Measurements from ENCODE around the gene MRGPRE. TPM values are rescaled to one million over a fixed set of nuclear protein-coding genes. Genes with fewer than 3 reads are reported as not detected.

The MRGPRE gene
- total RNA-seq, 1 donor from 2014 or later: not detected

- no peak for TF ChIP-seq CTCF (IDR thresholded peaks at IDR 0.05; ENCODE audit: unreplicated experiment)
- H3K36me3 Mint-ChIP-seq (ENCODE audit: insufficient read depth): no peaks in the 10 kb centered on the region
- no peaks in the 10 kb centered on the region for H3K4me1 Mint-ChIP-seq (ENCODE audit: low read depth)
- peaks cover 34% of the 10 kb centered on the region for H3K27me3 Mint-ChIP-seq
- no peak for DNase-seq (ENCODE audit: low spot score, unreplicated experiment)
- no peaks in the 10 kb centered on the region for H3K9me3 Mint-ChIP-seq (ENCODE audit: low read depth)
- no peak overlapping the region for H3K27ac Mint-ChIP-seq
- no peak overlapping the region for H3K4me3 Mint-ChIP-seq (ENCODE audit: low read depth)
These were observed 4.4 kb downstream of the MRGPRE start for GRCh38 chr11:3227568-3228444.

GRCh38 chr11:3226846-3227567 is 5.2 kb downstream of the MRGPRE start:
- H3K4me1 Mint-ChIP-seq (ENCODE audit: low read depth): no peaks in the 10 kb centered on the region
- DNase-seq (ENCODE audit: low spot score, unreplicated experiment): no peak
- H3K9me3 Mint-ChIP-seq (ENCODE audit: low read depth): no peaks in the 10 kb centered on the region
- peaks cover 35% of the 10 kb centered on the region for H3K27me3 Mint-ChIP-seq
- H3K36me3 Mint-ChIP-seq (ENCODE audit: insufficient read depth): no peaks in the 10 kb centered on the region
- no peak overlapping the region for H3K27ac Mint-ChIP-seq
- H3K4me3 Mint-ChIP-seq (ENCODE audit: low read depth): no peak overlapping the region
- TF ChIP-seq CTCF (IDR thresholded peaks at IDR 0.05; ENCODE audit: unreplicated experiment): no peak

DNA sequence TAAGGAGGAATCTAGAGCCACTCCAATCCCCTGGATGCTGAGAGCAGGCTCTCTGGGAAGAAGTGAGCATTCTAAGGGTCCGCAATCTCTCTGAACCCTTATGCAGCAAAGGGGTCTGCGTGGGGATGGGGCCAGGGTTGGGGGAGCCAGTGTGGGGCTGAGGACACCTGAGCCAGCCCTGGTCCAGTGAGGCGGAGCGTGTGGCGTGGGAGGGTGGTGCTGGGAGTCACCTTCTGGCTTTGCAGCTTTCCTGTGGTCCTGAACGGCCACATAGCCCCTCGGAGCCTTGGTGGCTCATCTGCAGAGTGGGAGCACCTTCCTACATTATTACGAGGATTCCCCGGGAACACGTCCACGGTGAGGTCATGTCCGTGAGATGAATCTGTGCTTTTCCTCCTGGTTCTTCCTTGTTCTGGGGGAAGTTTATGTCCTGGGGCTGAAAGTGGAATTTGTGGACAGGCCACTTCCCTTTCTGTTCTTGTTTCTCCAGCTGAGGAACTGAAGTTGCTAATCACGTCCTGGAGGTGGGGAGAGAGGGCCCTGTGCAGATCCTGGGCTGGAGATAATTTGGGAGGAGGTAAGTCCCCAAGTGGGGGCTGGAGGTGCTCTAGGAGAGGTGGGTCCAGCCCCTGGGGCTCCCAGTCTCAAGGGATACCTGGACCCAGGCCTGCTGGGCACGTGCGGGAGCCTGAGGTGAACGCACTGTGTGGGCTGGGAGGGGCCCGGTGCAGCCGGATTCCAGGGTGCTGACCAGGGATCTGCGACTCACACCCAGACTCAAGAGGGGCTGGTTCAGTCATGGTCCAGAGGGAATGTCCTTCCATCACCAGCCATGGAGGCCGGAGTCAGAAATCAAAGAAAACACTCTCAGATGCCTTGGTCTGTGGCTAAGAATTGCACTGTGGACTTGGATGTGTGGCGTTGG is 6.1 kb downstream of the MRGPRE start:
- Mint-ChIP-seq H3K4me3 (ENCODE audit: low read depth) (no peak overlapping the region), H3K27me3 (peaks cover 42% of the 10 kb centered on the region), H3K36me3 (ENCODE audit: insufficient read depth) (no peaks in the 10 kb centered on the region), H3K27ac (no peak overlapping the region), H3K4me1 (ENCODE audit: low read depth) (no peaks in the 10 kb centered on the region), H3K9me3 (ENCODE audit: low read depth) (no peaks in the 10 kb centered on the region)
- TF ChIP-seq CTCF (IDR thresholded peaks at IDR 0.05; ENCODE audit: unreplicated experiment): no peak
- DNase-seq (ENCODE audit: low spot score, unreplicated experiment): no peak

DNA sequence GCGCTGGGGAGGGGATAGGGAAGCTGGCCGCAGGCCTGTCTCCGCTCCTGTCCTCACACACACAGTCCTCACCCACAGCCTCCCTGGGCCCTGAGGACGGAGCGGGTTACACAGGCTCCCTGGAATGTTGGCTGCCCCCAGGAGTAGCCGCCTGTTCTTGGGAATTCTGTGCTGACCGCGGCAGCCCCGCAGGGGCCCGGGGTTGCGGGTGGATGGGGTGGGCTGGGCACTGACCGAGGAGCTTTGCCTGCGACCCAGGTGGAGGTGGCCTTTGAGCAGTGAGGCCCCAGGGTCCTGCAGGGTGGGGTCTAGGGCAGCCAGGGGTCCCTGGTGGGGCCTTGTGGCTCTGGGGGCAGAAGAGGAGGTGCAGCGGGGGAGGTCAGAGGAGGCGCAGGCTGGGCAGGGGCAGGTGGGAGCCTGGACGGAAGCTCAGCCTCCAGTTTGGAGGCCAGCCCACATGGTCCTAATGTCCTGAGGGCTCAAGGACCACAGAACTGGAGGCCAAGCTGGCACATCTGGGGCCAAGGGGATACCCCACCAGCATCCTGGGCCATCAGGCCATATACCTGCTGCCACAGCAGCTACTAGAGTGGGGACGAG is 7.0 kb downstream of the MRGPRE start:
- no peak overlapping the region for H3K4me3 Mint-ChIP-seq (ENCODE audit: low read depth)
- no peak for DNase-seq (ENCODE audit: low spot score, unreplicated experiment)
- H3K27ac Mint-ChIP-seq: no peak overlapping the region
- TF ChIP-seq CTCF (IDR thresholded peaks at IDR 0.05; ENCODE audit: unreplicated experiment): no peak
- no peaks in the 10 kb centered on the region for H3K36me3 Mint-ChIP-seq (ENCODE audit: insufficient read depth)
- no peaks in the 10 kb centered on the region for H3K4me1 Mint-ChIP-seq (ENCODE audit: low read depth)
- H3K9me3 Mint-ChIP-seq (ENCODE audit: low read depth): no peaks in the 10 kb centered on the region
- peaks cover 47% of the 10 kb centered on the region for H3K27me3 Mint-ChIP-seq

Measured in progenitor cell of endocrine pancreas (in vitro differentiated cells).